ENCODE data around the gene FLCN.
A peak's percentile ranks its signal among the peaks of the same experiment; 100 is the strongest.

The FLCN gene

DNA sequence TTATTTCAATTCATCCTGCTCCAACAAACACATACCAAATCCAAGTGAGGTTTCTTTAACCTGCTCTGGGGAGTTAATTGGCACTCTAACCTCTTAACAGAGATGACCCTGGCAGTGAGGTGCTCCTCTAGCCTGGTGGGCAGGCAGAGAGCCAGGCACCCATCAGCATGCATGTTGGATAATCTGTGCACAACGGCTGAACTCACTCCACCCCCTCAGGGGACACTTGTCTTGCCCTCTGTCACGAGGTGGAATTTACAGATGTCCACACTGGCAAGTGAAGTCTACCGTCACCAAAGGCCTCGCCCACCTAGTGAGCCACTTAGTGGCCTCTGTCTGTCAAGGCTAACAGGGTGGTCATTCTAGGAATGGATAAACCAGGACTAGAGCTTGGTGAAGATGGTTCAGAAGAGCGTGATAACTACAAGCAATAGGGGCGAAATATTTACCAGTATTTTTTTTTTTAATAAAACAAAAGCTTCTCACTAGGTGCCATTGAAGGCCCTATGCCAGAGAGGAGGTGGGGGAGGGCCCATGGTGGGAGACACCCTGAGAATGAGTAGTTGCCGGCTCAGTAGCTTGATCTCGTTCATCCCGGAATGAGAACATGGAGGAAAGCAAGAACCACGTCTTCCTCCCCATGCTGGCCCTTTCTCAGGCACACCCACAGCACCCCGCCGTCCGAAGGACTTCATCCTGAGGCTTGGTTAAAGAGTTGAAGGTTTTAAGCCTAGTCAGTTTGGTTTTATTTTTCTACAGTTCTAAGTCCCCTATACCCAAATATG, 56.0 kb downstream of the FLCN start:
- peaks cover 40% of the 10 kb centered on the region for H3K4me1 ChIP-seq (ENCODE audit: insufficient read depth, low read length, severe bottlenecking)
- no peak overlapping the region for H3K9ac ChIP-seq (ENCODE audit: low read length)
- no peaks in the 10 kb centered on the region for H3K9me3 ChIP-seq (ENCODE audit: low read length)
- H3K79me2 ChIP-seq (ENCODE audit: insufficient read depth, low read length) = no peaks in the 10 kb centered on the region
- peaks cover 4% of the 10 kb centered on the region; the same call in 1 of the 2 replicates for H3F3A ChIP-seq (ENCODE audit: insufficient read depth, low read length)
- TF ChIP-seq CTCF (IDR thresholded peaks at IDR 0.05; ENCODE audit: low read length) = no peak
- TF ChIP-seq EZH2 (IDR thresholded peaks at IDR 0.05; ENCODE audit: borderline replicate concordance, low read length) = no peak
- H4K20me1 ChIP-seq (ENCODE audit: insufficient read depth, low read length) = no peaks in the 10 kb centered on the region
- H3K27me3 ChIP-seq (ENCODE audit: insufficient read depth, low read length) = no peaks in the 10 kb centered on the region
- H2AFZ ChIP-seq (ENCODE audit: low read length) = no peak overlapping the region
- H3K9me2 ChIP-seq (ENCODE audit: low read depth, low read length) = no peaks in the 10 kb centered on the region
- peak overlapping the region; percentile 79 for H3K27ac ChIP-seq (ENCODE audit: low read depth, low read length, poor library complexity, severe bottlenecking)
- H3K4me2 ChIP-seq (ENCODE audit: low read length) = no peak overlapping the region
- H3K36me3 ChIP-seq (ENCODE audit: insufficient read depth, low read length) = peaks cover 78% of the 10 kb centered on the region
- H3K4me3 ChIP-seq (ENCODE audit: low read depth, low read length, poor library complexity, severe bottlenecking) = no peak overlapping the region

GRCh38 chr17:17180141-17180603, 56.8 kb downstream of the FLCN start:
- Histone ChIP-seq H3K27me3 (ENCODE audit: insufficient read depth, low read length) (no peaks in the 10 kb centered on the region), H4K20me1 (ENCODE audit: insufficient read depth, low read length) (no peaks in the 10 kb centered on the region), H2AFZ (ENCODE audit: low read length) (no peak overlapping the region), H3K9me3 (ENCODE audit: low read length) (no peaks in the 10 kb centered on the region), H3K4me3 (ENCODE audit: low read depth, low read length, poor library complexity, severe bottlenecking) (no peak overlapping the region), H3K4me2 (ENCODE audit: low read length) (no peak overlapping the region), H3F3A (ENCODE audit: insufficient read depth, low read length) (peaks cover 4% of the 10 kb centered on the region; the same call in 1 of the 2 replicates), H3K4me1 (ENCODE audit: insufficient read depth, low read length, severe bottlenecking) (peaks cover 44% of the 10 kb centered on the region), H3K36me3 (ENCODE audit: insufficient read depth, low read length) (peaks cover 78% of the 10 kb centered on the region), H3K79me2 (ENCODE audit: insufficient read depth, low read length) (no peaks in the 10 kb centered on the region), H3K27ac (ENCODE audit: low read depth, low read length, poor library complexity, severe bottlenecking) (no peak overlapping the region), H3K9ac (ENCODE audit: low read length) (no peak overlapping the region), H3K9me2 (ENCODE audit: low read depth, low read length) (no peaks in the 10 kb centered on the region)
- TF ChIP-seq EZH2 (IDR thresholded peaks at IDR 0.05; ENCODE audit: borderline replicate concordance, low read length) = no peak
- no peak for TF ChIP-seq CTCF (IDR thresholded peaks at IDR 0.05; ENCODE audit: low read length)

GRCh38 chr17:17179371-17179827, 57.6 kb downstream of the FLCN start:
- TF ChIP-seq CTCF (IDR thresholded peaks at IDR 0.05; ENCODE audit: low read length) (no peak), EZH2 (IDR thresholded peaks at IDR 0.05; ENCODE audit: borderline replicate concordance, low read length) (no peak)
- Histone ChIP-seq H3K27ac (ENCODE audit: low read depth, low read length, poor library complexity, severe bottlenecking) (no peak overlapping the region), H3K36me3 (ENCODE audit: insufficient read depth, low read length) (peaks cover 82% of the 10 kb centered on the region), H3K4me3 (ENCODE audit: low read depth, low read length, poor library complexity, severe bottlenecking) (no peak overlapping the region), H3K4me1 (ENCODE audit: insufficient read depth, low read length, severe bottlenecking) (peaks cover 41% of the 10 kb centered on the region), H3K9me2 (ENCODE audit: low read depth, low read length) (no peaks in the 10 kb centered on the region), H3K9ac (ENCODE audit: low read length) (no peak overlapping the region), H3K79me2 (ENCODE audit: insufficient read depth, low read length) (no peaks in the 10 kb centered on the region), H2AFZ (ENCODE audit: low read length) (no peak overlapping the region), H3K27me3 (ENCODE audit: insufficient read depth, low read length) (no peaks in the 10 kb centered on the region), H3K9me3 (ENCODE audit: low read length) (no peaks in the 10 kb centered on the region), H4K20me1 (ENCODE audit: insufficient read depth, low read length) (no peaks in the 10 kb centered on the region), H3K4me2 (ENCODE audit: low read length) (no peak overlapping the region), H3F3A (ENCODE audit: insufficient read depth, low read length) (peaks cover 4% of the 10 kb centered on the region; the same call in 1 of the 2 replicates)

Measured in OCI-LY1 (cell line).